ENCODE data around the gene ENOX1.

GRCh38 chr13:43295825-43296564, 490.8 kb downstream of the ENOX1 start:
- TF ChIP-seq, protein P1, sequence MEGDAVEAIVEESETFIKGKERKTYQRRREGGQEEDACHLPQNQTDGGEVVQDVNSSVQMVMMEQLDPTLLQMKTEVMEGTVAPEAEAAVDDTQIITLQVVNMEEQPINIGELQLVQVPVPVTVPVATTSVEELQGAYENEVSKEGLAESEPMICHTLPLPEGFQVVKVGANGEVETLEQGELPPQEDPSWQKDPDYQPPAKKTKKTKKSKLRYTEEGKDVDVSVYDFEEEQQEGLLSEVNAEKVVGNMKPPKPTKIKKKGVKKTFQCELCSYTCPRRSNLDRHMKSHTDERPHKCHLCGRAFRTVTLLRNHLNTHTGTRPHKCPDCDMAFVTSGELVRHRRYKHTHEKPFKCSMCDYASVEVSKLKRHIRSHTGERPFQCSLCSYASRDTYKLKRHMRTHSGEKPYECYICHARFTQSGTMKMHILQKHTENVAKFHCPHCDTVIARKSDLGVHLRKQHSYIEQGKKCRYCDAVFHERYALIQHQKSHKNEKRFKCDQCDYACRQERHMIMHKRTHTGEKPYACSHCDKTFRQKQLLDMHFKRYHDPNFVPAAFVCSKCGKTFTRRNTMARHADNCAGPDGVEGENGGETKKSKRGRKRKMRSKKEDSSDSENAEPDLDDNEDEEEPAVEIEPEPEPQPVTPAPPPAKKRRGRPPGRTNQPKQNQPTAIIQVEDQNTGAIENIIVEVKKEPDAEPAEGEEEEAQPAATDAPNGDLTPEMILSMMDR (IDR thresholded peaks at IDR 0.05) = no peak
- TF ChIP-seq POLR2AphosphoS5 (IDR thresholded peaks at IDR 0.05) (no peak), POLR2A (IDR thresholded peaks at IDR 0.05) (no peak)
